Measurements from ENCODE around the gene ARHGEF38.
"Not testable (repeated sequence)": the region's sequence is repeated elsewhere in the genome, so short reads cannot be mapped to it uniquely, and the experiment has no call there.

ARHGEF38 gene

GRCh38 chr4:105657117-105657765 lies 104.8 kb downstream of the ARHGEF38 start:
- DNase-seq: no peak

DNA sequence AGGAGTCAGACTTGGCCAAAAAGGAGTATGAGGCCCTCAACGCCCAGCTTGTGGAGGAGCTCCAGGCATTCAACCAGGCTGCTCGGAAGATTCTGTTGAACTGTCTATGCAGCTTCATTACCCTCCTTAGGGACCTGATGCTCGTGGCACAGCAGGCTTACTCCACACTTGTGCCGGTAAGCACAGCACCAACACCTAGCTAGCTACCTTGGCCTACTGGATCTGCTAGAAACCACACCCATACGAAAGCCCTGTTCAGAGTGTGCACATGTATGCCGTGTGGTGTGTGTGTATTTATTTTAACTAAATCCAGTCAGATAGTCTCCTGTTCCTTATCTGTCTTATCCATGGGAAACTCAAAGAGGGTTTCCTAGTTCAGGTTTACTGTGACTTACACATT lies 106.8 kb downstream of the ARHGEF38 start:
- no peak for DNase-seq

DNA sequence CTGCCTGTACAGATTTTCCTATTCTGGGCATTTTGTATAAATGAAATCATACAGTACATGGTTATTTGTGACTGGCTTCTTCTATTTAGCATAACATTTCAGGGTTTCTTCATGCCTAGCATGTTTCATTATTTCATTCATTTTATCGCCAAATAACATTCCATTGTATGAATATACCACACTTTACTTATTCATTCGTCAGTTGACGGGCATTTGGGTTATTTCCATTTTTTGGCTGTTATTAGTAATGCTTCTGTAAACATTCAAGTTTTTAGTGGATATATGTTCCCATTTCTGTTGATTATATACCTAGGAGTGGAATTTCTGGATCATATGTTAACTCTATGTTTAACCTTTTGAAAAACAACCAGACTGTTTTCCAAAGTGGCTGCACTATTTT lies 108.6 kb downstream of the ARHGEF38 start:
- no peak for DNase-seq

DNA sequence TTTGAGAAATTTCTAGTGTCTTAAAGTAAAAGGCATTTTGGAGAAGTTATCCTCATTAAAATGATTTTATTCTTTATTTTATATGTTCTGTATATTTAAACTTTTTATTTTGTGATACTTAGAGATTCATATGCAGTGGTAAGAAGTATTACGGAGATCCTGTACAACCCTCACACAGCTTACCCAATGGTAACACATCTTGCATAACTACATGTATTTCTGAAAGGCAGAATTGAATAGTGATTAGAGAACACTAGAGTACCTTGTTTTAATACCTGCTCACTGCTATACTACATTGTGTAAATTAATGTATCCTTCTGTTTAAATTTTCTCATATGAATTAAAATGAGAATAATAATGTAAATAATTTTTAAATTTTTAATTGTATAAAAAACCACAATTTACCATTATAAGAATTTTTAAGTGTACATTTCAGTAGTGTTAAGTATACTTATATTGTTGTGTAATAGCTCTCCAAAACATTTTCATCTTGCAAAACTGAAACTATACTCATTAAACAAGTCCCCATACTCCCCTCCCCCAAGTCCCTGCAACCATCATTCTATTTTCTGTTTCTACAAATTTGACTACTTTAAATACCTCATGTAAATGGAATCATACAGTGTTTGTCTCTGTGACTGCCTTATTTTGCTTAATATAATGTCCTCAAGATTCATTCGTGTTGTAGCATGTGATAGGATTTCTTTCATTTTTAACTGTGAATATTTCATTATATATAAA lies 110.7 kb downstream of the ARHGEF38 start:
- DNase-seq: no peak

- no peak for DNase-seq
Measured at GRCh38 chr4:105666693-105667092, 114.3 kb downstream of the ARHGEF38 start.

DNA sequence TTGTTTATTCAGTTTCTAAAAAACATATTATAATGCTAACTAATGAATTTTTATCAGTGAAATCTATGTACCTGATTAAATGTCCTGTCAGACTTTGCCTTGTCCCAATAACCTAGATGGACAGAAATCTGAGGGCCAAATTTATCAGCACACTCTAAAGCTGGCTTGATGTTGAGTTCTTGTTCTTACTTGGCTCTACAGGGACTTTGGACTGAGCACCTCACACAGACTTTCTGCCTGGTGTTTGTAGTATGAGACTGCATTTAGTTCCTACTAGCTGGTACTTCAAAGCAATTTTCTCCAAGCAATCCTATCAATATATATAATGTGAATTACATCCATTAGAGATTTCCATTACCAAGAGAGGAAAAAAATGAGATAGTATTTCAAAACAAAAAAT lies 118.3 kb downstream of the ARHGEF38 start:
- DNase-seq: no peak

- DNase-seq: no peak
Measured at GRCh38 chr4:105671301-105671700, 118.9 kb downstream of the ARHGEF38 start.

DNA sequence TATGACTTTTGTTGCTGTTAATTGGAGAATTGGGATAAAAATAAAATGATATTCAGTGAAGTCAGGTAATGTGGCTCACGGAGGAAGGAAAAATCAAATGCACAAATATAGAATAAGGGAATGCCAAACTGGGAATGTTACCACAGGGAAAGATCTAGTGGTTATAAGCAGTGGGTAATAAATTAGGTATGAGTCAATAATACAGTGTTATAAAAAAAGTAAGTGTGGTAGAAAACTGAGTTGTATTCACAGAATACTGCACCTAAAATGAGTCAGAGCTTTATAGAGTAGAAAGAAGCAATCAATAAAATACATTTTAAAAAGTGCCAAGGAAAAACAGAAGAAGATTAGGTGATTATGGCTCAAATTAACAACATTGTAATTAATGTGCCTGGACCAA lies 121.6 kb downstream of the ARHGEF38 start:
- DNase-seq: no peak

GRCh38 chr4:105677709-105678108 lies 125.3 kb downstream of the ARHGEF38 start:
- DNase-seq: no peak

GRCh38 chr4:105679186-105679585 lies 126.8 kb downstream of the ARHGEF38 start:
- no peak for DNase-seq

GRCh38 chr4:105683038-105683437 lies 130.6 kb downstream of the ARHGEF38 start:
- no peak for DNase-seq

DNA sequence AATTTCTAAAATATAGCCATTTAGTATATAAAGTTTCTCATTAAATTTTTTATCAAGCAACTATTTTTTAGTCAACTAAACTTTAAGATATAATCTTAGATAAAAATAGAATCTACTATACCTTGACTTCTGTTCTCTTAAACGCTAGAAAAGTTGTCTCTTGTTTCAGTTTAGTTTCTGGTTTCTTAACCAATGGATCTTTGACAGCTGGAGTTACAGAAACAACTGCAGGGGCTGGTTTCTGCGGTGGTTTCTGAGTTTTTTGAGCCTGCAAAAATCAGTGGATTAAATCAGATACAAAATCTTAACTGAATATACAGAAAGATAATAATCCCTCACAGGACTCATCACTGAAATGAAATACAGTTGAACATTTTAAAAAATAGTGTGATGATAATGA lies 134.2 kb downstream of the ARHGEF38 start:
- no peak for DNase-seq

DNA sequence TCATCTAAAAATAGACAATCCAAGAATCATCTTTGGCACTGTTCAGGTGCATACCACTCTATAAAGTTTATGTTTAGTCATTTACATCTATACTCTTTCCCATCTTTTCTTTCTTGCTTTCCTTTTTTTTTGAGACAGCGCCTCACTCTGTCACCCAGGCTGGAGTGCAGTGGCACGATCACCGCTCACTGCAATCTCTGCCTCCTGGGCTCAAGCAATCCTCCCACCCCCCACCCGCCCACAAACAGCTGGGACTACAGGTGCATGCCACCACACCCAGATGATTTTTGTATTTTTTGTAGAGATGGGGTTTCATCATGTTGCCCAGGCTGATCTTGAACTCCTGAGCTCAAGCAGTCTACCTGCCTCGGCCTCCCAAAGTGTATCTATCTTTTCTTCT lies 142.4 kb downstream of the ARHGEF38 start:
- not testable (repeated sequence) for DNase-seq

- not testable (repeated sequence) for DNase-seq
Measured at GRCh38 chr4:105695832-105696231, 143.4 kb downstream of the ARHGEF38 start.

- no peak for DNase-seq
Measured at GRCh38 chr4:105698607-105699006, 146.2 kb downstream of the ARHGEF38 start.

GRCh38 chr4:105707782-105708180 lies 155.4 kb downstream of the ARHGEF38 start:
- DNase-seq: no peak

DNA sequence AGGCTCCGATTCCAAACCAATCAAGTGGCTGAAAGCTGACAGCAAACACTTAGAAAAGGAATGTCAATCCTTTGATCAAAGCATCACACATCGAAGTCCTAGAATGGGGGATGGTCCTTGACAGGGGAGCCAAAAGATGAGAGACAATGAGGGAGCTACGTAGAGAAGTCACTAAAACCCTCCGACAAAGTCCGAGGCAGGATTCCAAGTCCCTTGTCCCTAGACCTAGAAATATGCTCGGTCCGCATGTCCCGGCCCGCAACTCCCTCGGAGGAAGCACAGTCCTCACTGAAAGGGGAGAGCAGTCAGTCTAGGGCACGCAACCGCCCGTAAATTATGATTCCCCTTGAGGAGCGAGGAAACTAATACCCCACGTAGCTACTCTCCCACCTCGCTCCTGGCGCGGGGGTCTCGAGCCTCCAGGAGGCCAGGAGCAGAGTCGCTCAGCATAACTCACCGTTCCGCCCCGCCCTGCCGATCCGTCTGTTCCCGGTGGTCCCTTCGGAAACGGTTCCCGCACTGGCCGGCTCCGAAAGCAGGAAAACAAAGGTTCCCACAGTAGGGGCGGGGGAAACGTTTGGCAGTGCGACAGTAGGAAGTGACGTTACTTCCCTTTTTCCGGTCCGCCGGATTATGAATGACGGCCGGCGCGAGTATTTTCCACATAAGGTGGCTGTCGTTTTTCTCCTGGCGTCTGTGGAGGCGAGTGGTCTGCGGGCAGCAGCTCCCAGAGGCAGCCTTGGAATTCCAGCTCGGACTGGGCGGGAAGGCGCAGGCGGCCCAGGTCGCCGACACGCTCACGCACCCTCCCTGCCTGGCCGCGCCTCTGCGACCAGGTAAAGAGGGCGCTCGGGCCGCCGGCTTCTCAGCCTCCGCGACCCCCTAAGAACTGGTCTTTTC lies 156.0 kb downstream of the ARHGEF38 start, which contains the start of the genes GSTCD and INTS12:
Gene GSTCD (plus strand): TSS at position 604 of the 900 bp plus-strand sequence. CDS start 8,830 bp downstream, outside the sequence.
Gene INTS12 (minus strand): TSS at position 509 of the 900 bp plus-strand sequence. CDS start 8,684 bp downstream, outside the sequence.
- peak; percentile 16 for DNase-seq

GRCh38 chr4:105709081-105709450 lies 156.6 kb downstream of the ARHGEF38 start:
- DNase-seq: no peak

- DNase-seq: no peak
Measured at GRCh38 chr4:105710012-105710600, 157.7 kb downstream of the ARHGEF38 start.

DNA sequence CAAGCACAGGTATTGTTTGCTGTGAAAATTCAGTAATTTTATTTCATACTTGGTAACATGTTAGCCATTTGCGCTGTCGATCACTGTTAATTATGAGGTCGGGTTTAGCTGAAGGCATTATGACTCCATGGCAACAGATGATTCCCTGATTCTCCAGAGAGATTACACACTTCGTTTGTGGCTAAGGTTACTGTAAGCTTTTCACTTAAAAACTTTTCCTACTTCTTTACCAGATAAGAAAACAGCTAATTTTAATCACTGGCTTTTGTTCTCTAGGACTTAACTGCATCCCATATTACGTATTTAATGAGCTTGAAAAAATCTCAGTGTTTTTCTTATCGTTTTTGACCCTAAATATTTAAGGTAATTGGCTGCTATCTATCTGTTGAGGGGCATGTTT lies 158.3 kb downstream of the ARHGEF38 start:
- DNase-seq: no peak

DNA sequence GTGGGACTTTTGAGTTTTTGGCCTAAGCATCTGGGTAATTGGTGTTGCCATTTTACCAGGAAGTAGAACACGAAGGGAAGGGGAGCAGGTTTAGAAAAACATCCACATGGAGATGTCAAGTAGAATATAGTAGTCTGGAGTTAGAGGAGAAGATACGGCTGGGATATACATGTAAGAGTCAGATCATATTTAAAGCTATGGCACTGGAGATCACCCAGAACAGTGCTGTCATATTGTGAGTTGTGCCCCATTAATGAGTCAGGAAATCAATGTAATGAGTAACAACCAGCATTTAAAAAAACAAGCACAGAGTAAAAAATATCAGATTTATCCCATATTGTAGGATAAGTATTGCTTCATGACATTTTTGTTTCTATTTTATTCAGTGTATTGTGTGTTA lies 160.3 kb downstream of the ARHGEF38 start:
- DNase-seq: no peak

DNA sequence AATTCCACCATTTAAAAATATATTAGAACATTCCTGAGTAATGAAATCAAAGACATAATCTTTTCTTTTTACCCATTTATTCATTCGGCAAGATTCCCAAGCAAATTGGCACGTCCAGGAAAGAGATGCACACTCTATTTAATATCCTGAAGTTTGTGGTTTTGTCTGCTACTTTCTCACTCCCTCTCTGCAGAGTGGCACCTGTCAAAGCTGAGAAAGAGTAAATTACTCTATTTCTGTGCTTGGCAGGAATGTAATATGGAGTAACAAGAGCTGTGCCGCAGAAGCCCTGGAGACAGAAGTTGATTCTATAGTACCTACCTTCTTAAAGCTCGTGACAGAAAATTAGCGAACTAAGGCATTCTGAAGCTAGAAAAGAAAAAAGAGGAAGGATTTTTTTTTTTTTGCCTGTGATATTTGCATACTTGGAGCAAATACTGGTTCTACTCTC lies 161.7 kb downstream of the ARHGEF38 start:
- DNase-seq: no peak

GRCh38 chr4:105714932-105715331 lies 162.5 kb downstream of the ARHGEF38 start:
- DNase-seq: no peak
